Measurements from ENCODE around the gene ITPRIPL1.

- TF ChIP-seq POLR2AphosphoS5 (IDR thresholded peaks at IDR 0.05; ENCODE audit: low read depth, low read length): no peak
- TF ChIP-seq POLR2A (IDR thresholded peaks at IDR 0.05; ENCODE audit: low read depth, low read length): no peak
- no peak for TF ChIP-seq TAF1 (IDR thresholded peaks at IDR 0.05; ENCODE audit: borderline replicate concordance, low read depth, low read length)
Measured at GRCh38 chr2:96306370-96306769, 18.7 kb upstream of the ITPRIPL1 start.
